ENCODE results near the gene RILPL2.

RILPL2 gene

GRCh38 chr12:123396954-123397353, 39.5 kb downstream of the RILPL2 start:
- Histone ChIP-seq H3K79me2 (ENCODE audit: low read length) (no peaks in the 10 kb centered on the region), H3K36me3 (replicated peaks; ENCODE audit: insufficient read depth, low read length) (no peaks in the 10 kb centered on the region)
- no peak for TF ChIP-seq EZH2phosphoT487 (IDR thresholded peaks at IDR 0.05; ENCODE audit: low read length)
- no peak for TF ChIP-seq EZH2 (optimal IDR thresholded peaks at IDR 0.05; ENCODE audit: low read depth, low read length)
- no peak for TF ChIP-seq CTCF (IDR thresholded peaks at IDR 0.05; ENCODE audit: low read length)

GRCh38 chr12:123396543-123396942, 39.9 kb downstream of the RILPL2 start:
- Histone ChIP-seq H3K36me3 (replicated peaks; ENCODE audit: insufficient read depth, low read length) (no peaks in the 10 kb centered on the region), H3K27me3 (replicated peaks; ENCODE audit: insufficient read depth, low read length) (no peaks in the 10 kb centered on the region), H3K9me3 (replicated peaks; ENCODE audit: insufficient read depth, low read length) (no peaks in the 10 kb centered on the region), H3K79me2 (ENCODE audit: low read length) (no peaks in the 10 kb centered on the region), H3K9me2 (replicated peaks; ENCODE audit: insufficient read depth, low read length) (no peaks in the 10 kb centered on the region), H2AFZ (ENCODE audit: low read length) (no peak overlapping the region), H3K4me2 (ENCODE audit: low read depth, low read length) (no peak overlapping the region), H3K4me1 (ENCODE audit: low read length) (no peaks in the 10 kb centered on the region), H4K20me1 (ENCODE audit: insufficient read depth, low read length) (no peaks in the 10 kb centered on the region), H3F3A (ENCODE audit: insufficient read depth, low read length) (no peaks in the 10 kb centered on the region), H3K4me3 (ENCODE audit: low read length) (no peak overlapping the region), H3K27ac (ENCODE audit: low read length) (no peak overlapping the region), H3K9ac (ENCODE audit: low read length) (no peak overlapping the region)
- no peak for TF ChIP-seq EZH2 (optimal IDR thresholded peaks at IDR 0.05; ENCODE audit: low read depth, low read length)
- TF ChIP-seq CTCF (IDR thresholded peaks at IDR 0.05; ENCODE audit: low read length) = no peak
- TF ChIP-seq EZH2phosphoT487 (IDR thresholded peaks at IDR 0.05; ENCODE audit: low read length) = no peak
- no peak for DNase-seq

More at GRCh38 chr12:123396954-123397353, 39.5 kb downstream of the RILPL2 start:
- DNase-seq = no peak
- no peak overlapping the region for H2AFZ ChIP-seq (ENCODE audit: low read length)
- H3K27me3 ChIP-seq (replicated peaks; ENCODE audit: insufficient read depth, low read length) = no peaks in the 10 kb centered on the region
- H3F3A ChIP-seq (ENCODE audit: insufficient read depth, low read length) = no peaks in the 10 kb centered on the region
- H3K9me2 ChIP-seq (replicated peaks; ENCODE audit: insufficient read depth, low read length) = no peaks in the 10 kb centered on the region
- H4K20me1 ChIP-seq (ENCODE audit: insufficient read depth, low read length) = no peaks in the 10 kb centered on the region
- H3K4me3 ChIP-seq (ENCODE audit: low read length) = no peak overlapping the region
- no peaks in the 10 kb centered on the region for H3K9me3 ChIP-seq (replicated peaks; ENCODE audit: insufficient read depth, low read length)
- no peak overlapping the region for H3K27ac ChIP-seq (ENCODE audit: low read length)
- no peak overlapping the region for H3K4me2 ChIP-seq (ENCODE audit: low read depth, low read length)
- H3K9ac ChIP-seq (ENCODE audit: low read length) = no peak overlapping the region
- H3K4me1 ChIP-seq (ENCODE audit: low read length) = no peaks in the 10 kb centered on the region

GRCh38 chr12:123395236-123395635, 41.2 kb downstream of the RILPL2 start:
- Histone ChIP-seq H3K4me3 (ENCODE audit: low read length) (no peak overlapping the region), H3K9me3 (replicated peaks; ENCODE audit: insufficient read depth, low read length) (no peaks in the 10 kb centered on the region), H3F3A (ENCODE audit: insufficient read depth, low read length) (no peaks in the 10 kb centered on the region), H3K36me3 (replicated peaks; ENCODE audit: insufficient read depth, low read length) (no peaks in the 10 kb centered on the region), H3K27ac (ENCODE audit: low read length) (no peak overlapping the region), H4K20me1 (ENCODE audit: insufficient read depth, low read length) (no peaks in the 10 kb centered on the region), H3K9ac (ENCODE audit: low read length) (no peak overlapping the region), H3K27me3 (replicated peaks; ENCODE audit: insufficient read depth, low read length) (no peaks in the 10 kb centered on the region), H3K79me2 (ENCODE audit: low read length) (peaks cover under 1% of the 10 kb centered on the region; the same call in 1 of the 2 replicates), H2AFZ (ENCODE audit: low read length) (no peak overlapping the region), H3K9me2 (replicated peaks; ENCODE audit: insufficient read depth, low read length) (no peaks in the 10 kb centered on the region), H3K4me2 (ENCODE audit: low read depth, low read length) (no peak overlapping the region), H3K4me1 (ENCODE audit: low read length) (no peaks in the 10 kb centered on the region)
- no peak for DNase-seq
- TF ChIP-seq EZH2 (optimal IDR thresholded peaks at IDR 0.05; ENCODE audit: low read depth, low read length) = no peak
- no peak for TF ChIP-seq EZH2phosphoT487 (IDR thresholded peaks at IDR 0.05; ENCODE audit: low read length)
- no peak for TF ChIP-seq CTCF (IDR thresholded peaks at IDR 0.05; ENCODE audit: low read length)
